GM18909 (cell line): ENCODE measurements around the gene TLR7.

Experiments
- ATAC-seq: cut with Tn5 transposase; IDR thresholded peaks from one replicate; pipeline ENCODE4 v1.9.1; 2021; ENCODE audit warnings: mild to moderate bottlenecking; ENCODE audit not compliant: unreplicated experiment, poor library complexity

Gene TLR7

DNA sequence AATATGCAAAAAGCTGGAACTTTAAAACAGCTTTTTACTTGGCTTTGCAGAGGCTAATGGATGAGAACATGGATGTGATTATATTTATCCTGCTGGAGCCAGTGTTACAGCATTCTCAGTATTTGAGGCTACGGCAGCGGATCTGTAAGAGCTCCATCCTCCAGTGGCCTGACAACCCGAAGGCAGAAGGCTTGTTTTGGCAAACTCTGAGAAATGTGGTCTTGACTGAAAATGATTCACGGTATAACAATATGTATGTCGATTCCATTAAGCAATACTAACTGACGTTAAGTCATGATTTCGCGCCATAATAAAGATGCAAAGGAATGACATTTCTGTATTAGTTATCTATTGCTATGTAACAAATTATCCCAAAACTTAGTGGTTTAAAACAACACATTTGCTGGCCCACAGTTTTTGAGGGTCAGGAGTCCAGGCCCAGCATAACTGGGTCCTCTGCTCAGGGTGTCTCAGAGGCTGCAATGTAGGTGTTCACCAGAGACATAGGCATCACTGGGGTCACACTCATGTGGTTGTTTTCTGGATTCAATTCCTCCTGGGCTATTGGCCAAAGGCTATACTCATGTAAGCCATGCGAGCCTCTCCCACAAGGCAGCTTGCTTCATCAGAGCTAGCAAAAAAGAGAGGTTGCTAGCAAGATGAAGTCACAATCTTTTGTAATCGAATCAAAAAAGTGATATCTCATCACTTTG is 55.2 kb downstream of the TLR7 start:
- no peak for ATAC-seq

DNA sequence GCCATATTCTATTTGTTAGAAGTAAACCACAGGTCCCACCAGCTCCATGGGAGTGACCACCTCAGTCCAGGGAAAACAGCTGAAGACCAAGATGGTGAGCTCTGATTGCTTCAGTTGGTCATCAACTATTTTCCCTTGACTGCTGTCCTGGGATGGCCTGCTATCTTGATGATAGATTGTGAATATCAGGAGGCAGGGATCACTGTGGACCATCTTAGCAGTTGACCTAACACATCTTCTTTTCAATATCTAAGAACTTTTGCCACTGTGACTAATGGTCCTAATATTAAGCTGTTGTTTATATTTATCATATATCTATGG is 55.7 kb downstream of the TLR7 start:
- no peak for ATAC-seq

DNA sequence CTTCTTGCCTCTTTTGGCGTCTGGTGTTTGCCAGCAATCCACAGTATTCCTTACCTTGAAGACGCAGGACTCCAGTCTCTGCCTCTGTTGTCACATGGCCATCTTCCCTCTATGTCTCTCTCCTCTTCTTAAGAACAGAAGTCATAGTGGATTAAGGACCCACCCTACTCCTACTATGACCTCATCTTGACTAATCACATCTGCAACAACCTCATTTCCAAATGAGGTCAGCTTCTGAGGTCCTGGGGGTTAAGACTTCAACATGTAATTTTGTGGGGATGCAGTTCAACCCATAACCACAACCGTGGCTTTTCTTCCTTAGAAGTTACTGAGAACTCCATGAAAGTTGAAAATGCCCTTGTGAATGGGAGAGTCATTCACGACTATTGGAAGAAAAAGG is 62.8 kb downstream of the TLR7 start:
- ATAC-seq = no peak

DNA sequence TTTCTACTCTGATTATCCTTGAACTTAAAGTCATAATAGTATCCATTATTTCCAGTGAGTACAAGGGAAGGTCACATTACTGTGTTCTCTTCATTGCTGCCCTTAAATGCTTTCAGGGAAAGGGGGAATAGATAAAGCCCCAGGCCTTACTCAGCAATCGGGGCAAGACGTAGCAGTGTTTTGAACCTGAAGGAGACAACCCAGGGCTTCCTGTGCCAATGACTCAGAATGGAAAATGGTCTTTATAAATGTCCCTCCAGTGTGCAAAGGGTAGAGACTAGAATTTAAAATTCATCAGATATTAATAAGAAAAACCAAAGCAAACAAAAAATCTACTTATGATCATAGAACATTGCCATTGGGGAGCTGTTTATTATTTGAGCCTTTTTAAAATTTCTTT is 63.3 kb downstream of the TLR7 start:
- ATAC-seq = no peak

DNA sequence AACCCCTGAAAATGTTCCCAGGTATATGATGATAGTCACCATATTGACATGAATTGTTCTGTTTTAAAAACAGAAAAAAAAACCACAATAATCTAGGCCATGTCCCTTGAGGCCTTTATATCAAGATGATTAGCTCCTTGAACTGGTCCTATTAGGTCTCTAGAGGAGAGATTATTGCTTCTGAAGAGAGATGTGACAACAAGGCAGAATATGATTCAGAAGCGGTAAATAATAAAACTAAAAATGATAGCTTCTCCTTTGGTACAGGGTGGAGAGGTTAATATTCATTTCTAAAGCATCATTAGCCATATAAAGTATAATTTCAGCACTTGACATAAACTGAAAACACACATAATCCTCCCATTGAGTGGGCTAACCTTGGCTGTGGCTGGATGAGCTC is 65.4 kb downstream of the TLR7 start:
- ATAC-seq = no peak

DNA sequence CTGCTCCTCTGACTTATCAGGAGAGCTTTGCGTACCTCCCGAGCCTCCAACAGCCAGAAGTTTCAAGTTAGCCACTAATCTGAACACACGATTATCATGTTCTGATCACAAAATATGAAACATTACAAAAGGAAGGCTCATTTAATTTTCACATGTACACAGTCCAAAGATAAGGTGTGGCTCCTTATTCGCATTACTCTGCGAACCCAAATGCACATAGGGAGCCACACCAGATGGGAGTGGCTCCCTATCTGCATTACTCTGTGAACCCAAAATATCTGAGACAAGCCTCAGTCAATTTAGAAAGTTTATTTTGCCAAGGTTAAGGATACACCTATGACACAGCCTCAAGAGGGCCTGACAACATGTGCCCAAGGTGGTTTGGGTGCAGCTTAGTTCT is 68.0 kb downstream of the TLR7 start:
- no peak for ATAC-seq

DNA sequence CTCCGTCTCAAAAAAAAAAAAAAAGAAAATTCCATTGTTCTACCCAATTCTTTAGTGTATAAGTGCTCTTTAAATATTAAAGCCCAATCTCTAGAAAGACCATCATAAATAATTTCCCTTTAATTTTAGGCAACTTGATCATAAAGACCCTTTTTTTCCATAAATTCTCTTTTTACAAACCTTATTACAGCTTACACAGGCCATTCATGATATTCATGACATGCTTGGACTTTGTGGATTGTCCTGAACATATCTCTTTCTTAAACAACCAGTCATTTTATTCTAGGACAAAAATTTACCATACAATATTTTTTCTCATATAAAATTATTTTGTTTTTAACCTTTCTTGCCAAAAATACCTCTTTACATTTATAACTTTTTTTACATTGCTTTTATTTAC is 70.1 kb downstream of the TLR7 start:
- ATAC-seq = no peak
